Stimulated activated CD4-positive, alpha-beta T cell treated with anti-CD3 and anti-CD28 coated beads, Interleukin-12 subunit alpha, Interleukin-12 subunit beta, amount 100 ng/mL, for 48 hours (primary cell): ENCODE results near the gene CYP3A7.
"Not testable (repeated sequence)": the region's sequence is repeated elsewhere in the genome, so short reads cannot be mapped to it uniquely, and the experiment has no call there.

Experiments
- DNase-seq, 3 donors: peaks; one replicate each; pipeline ENCODE4 v3.0.0-alpha.2; 2020; ENCODE audit warnings: low read depth in 2 of 3, low spot score in 1 of 3

Gene CYP3A7

DNA sequence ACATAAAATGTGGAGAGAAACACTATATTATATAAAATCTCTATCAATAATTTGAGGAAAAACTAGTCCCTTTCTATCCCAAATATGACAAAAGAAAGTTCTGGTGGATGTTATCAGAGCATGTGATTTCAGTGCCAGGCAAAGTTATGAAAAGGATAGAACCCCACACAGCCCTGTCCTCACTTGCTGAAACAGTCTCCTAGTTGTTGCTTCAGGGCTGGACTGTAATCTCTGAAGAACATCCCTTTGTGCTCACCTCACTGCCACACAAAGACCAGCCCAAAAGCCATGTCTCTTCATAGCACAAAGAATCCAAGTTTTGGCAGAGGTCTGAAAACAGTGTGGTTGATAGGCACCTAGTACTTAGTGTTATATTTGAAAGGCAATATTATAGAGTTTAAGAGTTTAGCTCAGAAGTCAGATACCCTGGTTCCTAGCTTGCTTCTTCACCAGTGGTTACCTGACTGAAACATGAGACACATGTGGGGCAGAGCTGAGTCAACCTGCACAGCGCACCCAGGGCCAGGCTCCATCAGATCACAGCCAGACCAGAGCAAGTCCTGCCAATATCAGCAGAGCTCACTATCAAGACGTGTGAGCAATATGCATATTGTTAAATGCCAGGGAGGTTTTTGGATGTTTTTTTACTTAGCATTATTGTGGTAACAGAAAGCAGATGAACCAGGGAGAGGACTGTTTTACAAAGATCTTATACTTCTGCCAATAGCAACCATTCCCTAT, 25.0 kb downstream of the CYP3A7 start:
- no peak for DNase-seq

- no peak for DNase-seq
Observed at GRCh38 chr7:99709260-99709659, 25.7 kb downstream of the CYP3A7 start.

DNA sequence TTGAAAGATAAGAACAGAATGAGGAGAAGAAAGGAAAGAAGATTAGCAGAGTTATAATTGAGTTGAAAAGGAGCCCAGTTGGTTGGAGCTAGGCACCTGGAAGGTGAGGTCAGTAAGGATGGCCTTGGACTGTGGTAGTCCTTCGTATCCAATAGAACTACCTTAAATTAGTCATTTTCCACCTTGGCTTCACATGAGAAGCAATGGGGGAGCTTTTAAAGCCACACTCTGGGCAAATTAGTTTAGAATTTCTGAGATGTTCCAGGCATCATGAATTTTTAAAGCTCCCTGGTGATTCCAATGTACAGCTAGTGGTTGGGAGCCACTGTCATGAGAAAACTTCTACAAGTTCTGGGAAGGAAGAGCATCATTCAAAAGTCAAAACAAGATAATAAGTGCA, 27.9 kb downstream of the CYP3A7 start:
- DNase-seq = no peak

- no peak for DNase-seq
Observed at GRCh38 chr7:99699946-99700345, 35.0 kb downstream of the CYP3A7 start.

DNA sequence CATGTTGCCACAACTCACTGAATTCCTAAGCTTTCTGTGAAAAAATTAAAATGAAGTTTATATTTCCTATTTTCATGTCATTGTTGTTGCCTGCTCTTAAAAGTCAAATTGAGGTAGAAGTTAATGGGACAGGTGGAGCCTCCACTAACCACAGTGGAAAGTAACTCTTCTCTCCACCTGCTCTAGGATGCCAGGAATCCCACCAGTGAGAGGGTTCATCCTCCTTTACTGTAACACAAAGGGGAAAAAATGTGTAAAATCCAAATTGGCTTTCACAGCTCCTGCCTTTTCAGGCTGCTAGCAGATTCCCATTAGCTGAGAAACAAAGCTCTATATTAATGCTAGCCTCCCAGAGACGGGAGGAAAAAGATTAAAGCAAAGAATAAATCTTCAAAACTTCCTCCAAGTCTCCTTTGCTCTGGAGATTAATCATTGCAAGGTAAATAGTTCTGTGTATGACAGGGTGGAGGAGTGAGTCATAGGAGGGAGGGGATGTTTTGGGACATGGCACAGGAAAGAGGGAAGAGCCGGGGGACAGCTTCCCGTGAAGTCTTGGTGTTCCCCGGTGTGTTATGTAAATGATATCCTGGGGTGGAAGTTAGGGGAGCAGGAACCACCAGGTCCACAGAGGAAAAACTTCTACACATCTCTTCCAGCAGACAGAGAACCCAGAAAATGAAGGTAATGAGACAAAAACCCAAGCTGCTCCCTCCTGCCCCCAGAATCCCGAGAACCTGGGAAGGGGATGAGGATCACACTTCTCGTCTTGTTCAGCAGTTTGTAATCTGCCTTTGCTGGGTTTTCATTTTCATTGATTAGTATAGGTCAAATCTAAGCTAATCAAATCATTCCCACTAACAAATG, 35.9 kb downstream of the CYP3A7 start:
- DNase-seq = not testable (repeated sequence)

GRCh38 chr7:99694912-99695304, 40.1 kb downstream of the CYP3A7 start:
- no peak for DNase-seq

- no peak for DNase-seq
Observed at GRCh38 chr7:99694201-99694911, 40.6 kb downstream of the CYP3A7 start.

- DNase-seq = no peak
Observed at GRCh38 chr7:99693427-99694200, 41.4 kb downstream of the CYP3A7 start.

DNA sequence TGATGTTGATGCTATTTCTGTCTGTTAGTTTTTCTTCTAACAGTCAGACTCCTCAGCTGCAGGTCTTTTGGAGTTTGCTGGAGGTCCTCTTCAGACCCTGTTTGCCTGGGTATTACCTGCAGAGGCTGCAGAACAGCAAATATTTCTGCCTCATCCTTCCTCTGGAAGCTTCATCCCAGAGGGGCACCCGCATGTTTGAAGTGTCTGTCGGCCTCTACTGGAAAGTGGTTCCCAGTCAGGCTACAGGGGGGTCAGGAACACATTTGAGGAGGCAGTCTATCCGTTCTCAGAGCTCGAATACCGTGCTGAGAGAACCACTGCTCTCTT, 41.9 kb downstream of the CYP3A7 start:
- DNase-seq = no peak

GRCh38 chr7:99692563-99692962, 42.4 kb downstream of the CYP3A7 start:
- DNase-seq = not testable (repeated sequence)

- not testable (repeated sequence) for DNase-seq
Observed at GRCh38 chr7:99691658-99692057, 43.3 kb downstream of the CYP3A7 start.

GRCh38 chr7:99690918-99691317, 44.1 kb downstream of the CYP3A7 start:
- DNase-seq = not testable (repeated sequence)

- not testable (repeated sequence) for DNase-seq
Observed at GRCh38 chr7:99685871-99686608, 49.0 kb downstream of the CYP3A7 start.

- DNase-seq = no peak
Observed at GRCh38 chr7:99685129-99685758, 49.8 kb downstream of the CYP3A7 start.

DNA sequence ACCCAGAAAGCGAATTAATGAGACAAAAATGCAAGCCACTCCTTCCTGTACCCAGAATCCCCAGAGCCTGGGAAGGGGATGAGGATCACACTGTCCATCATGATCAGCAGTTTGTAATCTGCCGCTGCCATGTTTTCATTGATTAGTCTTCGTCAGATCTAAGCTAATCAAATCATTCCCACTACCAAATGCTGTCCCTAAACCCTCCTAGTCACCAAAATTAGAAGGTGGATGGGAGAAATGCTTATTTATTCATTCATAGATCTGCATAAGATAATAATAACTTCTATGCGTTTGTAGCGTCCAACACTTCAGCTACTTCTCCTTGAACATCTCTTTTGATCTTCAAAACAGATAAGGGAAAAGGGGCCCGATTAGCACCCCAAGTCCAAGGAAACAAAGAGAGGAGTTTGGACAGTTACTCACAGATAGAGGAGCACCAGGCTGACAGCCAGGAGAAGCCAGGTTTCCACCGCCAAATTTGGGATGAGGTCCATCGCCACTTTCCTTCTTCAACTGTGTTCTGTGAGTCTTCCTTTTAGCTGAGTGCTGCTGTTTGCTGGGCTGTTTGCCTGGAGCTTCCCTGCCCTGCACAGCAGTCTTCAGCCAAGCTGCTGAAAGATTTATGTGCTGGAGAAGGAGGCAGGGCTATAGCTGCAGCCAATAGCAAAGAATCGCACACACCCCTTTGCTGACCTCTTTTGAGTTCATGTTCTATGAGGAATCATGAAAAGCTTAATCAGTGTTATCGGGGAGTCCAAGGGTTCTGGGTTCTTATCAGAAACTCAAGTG, 55.4 kb downstream of the CYP3A7 start, which contains the start of gene CYP3A5:
TSS of gene CYP3A5 (minus strand) at position 597 of the 792 bp plus-strand sequence. CDS start at position 497, 100 bp downstream.
- no peak for DNase-seq

DNA sequence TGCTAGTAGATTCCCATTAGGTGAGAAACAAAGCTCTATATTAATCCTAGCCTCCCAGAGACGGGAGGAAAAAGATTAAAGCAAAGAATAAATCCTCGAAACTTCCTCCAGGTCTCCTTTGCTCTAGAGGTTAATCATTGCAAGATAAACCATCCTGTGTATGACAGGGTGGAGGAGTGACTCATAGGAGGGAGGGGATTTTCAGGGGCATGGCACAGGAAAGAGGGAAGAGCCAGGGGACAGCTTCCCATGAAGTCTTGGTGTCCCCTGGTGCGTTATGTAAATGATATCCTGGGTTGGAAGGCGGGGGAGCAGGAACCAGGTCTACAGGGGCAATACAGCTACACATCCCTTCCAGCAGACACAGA, 56.0 kb downstream of the CYP3A7 start:
- no peak for DNase-seq

DNA sequence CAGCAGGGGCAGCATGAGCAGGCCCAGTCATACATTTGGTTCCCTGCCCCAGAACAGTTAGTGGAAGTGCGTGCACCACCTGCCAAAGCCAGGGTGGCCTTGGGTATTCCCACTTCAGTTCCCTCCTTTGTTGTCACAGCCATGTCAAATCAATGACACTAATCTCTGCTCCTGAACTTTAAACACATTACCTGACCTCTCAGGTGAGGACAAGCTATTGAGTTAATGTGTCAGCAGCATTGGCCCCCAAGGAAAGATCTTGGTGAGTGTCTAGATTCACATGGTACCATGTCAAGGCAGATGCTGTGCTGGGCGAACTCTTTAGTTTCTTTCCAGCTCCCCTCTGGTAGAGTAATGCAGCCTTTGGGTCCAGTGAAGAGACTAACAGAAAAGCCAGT, 57.3 kb downstream of the CYP3A7 start:
- no peak for DNase-seq

- no peak for DNase-seq
Observed at GRCh38 chr7:99677013-99677647, 57.9 kb downstream of the CYP3A7 start.
